Stimulated activated CD4-positive, alpha-beta T cell treated with anti-CD3 and anti-CD28 coated beads, Interleukin-15, amount 100 ng/mL, for 24 hours (primary cell): ENCODE data around the gene ZNF138.

Source experiments
- DNase-seq: peaks from one replicate; pipeline ENCODE4 v3.0.0-alpha.2; 2020

The ZNF138 gene

DNA sequence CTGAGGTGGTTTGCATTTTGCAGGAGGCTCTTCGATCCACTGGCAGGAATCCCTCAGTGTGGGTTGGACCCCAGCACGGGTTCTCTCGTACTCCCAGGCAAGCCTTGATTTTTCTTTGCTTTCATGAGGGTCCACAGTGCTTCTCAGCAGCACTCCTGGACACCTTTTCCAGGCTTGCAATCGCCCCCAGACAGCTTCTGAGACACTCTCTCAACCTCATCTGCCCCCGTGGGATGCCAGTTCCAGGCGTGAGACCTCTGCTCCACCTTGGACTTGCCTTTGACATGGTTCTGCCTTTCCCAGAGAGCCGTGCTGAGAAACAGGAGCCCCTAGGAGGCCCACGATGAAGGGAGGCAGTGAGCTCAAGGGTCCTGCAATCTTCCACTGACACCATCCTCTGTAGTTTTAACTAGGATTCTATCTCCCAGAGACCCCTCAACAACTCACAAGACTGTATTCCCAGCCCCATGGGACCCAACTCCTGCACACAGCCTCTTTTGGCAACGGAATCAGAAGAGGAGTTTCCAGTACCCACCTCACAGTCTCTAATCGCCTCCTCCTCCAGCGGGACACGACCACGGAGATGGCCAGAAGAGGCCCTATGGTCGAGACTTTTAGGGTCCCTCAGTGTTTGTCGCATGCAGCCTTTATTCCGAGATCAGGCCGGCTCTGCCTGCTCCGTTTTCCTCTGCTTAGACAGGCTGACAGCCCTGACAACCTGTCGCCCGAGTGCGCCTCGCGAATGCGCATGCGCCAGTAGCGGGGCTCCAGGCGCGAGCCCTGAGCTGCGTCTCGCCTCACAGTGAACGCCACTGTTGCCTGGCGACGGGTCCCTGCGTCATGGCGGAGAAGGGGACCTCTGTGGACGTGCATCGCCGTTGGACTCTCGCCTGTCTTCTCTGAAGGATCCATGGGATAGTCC is 82.8 kb downstream of the ZNF138 start:
- DNase-seq, result peak; percentile 83

DNA sequence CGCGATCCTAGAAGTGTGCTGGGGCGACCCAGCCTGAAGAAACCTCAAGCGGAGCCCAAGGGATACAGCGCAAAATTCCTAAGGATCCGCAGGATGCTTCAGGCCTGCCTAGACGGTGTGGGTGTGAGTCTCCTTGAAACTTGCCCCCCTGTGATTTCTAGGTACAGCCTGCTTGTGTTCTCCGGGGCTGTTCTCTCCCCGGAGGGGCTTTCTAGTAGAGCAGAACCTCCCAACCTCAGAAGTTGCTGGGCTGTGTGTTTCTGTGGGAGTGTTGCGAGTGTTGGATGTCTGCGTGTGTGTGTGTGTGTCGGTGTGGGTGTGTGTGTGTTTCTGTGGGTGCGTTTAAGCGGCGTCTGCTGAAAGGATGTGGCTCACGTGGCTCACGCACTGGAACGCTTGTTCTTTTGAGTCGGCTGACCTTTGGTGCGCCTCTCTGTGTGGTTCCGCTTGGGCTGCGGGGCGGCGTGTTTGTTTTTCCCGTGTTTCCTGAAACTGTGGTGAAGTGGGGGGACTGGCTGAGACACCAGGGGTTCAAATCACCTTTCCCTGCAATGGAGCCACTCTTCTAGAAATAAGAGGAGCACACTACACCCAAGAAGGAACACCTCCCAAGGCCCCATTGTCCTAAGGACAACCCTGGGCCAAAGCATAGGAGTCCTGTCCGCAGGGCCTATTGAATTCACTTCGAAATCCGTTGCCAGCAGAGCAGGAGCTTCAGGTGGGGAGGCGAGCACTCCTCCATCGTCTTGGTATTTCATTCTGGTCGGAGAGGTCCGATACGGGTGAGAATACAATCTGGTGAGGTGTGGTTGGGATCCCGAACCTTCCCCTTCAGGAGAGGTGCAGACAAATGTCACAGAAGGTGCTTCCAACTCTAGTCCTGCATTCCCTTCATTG is 83.7 kb downstream of the ZNF138 start:
- DNase-seq, result no peak

DNA sequence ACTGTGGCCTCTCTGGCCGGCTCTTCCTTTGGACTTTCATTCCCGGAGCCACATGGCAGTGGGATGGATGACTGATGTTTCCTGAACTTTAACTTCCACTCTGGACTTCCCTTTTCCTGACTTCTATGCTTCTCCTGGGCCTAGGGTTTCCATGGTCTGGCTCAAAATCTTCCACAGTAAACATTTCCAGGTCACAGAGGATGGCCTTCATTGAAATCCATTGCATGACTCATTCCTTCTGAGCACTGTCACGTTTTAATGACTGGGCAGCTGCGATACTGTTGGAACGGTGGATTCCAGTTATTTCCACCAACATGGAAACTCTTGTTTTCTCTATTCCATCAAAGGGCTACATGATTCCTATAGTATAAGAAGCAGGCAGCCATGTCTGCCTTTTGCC is 84.5 kb downstream of the ZNF138 start:
- no peak for DNase-seq

DNA sequence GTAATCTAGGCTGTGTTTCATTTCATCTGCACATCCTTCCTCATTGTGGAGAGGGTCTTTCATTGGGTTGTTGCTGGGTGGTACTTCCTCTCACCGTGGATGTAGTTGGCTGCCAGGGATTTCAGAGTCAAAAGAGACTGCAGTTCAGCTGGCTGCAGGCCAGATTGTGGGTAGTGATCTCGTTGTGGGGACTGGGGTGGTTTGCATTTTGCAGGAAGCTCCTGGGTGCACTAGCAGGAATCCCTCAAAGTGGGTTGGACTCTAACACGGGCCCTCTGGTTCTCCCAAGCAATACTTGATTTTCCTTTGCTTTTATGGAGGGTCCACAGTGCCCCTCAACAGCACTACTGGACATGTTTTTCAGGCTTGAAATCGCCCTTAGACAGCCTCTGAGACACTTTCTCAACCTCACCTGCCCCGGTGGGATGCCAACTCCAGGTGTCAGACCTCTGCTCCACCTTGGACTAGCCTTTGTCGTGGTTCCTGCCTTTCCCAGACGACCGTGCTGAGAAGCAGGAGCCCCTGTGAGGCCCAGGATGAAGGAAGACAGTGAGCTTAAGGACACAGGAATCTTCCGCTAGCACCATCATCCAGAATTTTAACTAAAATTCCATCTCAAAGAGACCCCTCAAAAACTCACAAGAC is 85.0 kb downstream of the ZNF138 start:
- DNase-seq, result no peak

DNA sequence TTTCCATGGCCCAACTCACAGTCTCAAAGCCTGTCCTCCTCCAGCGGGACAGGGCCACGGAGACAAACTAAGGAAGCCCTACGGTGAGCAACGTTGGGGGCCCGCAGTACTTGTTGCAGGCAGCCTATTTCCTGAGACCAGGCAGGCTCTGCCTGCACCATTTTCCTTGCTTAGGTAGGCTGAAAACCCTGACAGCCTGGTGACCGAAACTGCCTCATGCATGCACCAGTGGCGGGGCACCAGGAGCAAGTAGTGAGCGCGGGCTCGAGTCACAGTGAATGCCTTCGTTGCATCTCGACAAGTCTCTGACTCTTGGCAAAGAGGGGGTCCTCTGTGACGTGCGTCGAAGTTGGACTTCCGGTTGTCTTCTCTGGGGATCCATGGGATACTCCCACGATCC is 85.6 kb downstream of the ZNF138 start:
- no peak for DNase-seq

DNA sequence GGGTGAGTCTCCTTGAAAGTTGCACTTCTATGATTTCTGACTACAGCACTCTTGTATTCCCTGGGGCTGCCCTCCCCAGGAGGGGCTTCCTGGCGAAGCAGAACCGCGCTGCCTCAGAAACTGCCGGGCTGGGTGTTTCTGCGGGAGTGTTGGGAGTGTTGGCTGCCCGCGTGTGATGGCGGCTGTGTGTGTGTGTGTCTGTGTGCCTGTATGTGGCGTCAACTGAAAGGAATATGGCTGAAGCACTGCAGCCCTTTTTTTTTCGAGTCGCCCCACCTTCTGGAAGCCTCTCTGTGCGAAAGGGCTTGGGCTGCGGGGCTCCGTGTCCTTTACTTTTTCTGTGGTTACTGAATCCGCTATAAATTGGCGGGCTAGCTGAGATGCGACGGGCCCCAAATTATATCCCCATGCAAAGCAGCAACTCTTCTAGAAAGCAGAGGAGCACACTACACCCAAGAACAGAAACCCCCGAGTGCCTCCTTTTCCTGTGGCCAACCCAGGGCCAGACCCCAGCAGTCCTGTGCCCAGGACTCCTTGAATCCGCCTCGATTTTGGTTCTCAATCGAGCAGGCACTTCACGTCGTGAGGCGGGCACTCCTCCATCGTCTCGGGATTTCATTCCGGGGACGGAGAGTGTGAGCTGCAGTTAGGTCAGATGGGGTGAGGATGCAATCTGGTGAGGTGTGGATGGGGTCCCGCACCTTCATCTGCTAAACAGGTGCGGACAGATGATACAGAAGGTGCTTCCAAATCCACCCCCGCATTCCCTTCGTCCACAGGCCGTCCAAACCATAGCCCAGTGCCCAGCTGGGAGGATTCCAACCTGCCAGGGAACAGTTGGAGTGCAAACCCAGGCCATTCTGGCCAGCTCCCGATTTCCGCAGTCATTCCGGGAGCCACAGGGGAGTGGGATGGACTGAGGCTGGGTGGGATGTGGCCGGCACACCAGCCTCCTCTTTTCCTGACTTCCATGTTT is 86.4 kb downstream of the ZNF138 start:
- no peak for DNase-seq

DNA sequence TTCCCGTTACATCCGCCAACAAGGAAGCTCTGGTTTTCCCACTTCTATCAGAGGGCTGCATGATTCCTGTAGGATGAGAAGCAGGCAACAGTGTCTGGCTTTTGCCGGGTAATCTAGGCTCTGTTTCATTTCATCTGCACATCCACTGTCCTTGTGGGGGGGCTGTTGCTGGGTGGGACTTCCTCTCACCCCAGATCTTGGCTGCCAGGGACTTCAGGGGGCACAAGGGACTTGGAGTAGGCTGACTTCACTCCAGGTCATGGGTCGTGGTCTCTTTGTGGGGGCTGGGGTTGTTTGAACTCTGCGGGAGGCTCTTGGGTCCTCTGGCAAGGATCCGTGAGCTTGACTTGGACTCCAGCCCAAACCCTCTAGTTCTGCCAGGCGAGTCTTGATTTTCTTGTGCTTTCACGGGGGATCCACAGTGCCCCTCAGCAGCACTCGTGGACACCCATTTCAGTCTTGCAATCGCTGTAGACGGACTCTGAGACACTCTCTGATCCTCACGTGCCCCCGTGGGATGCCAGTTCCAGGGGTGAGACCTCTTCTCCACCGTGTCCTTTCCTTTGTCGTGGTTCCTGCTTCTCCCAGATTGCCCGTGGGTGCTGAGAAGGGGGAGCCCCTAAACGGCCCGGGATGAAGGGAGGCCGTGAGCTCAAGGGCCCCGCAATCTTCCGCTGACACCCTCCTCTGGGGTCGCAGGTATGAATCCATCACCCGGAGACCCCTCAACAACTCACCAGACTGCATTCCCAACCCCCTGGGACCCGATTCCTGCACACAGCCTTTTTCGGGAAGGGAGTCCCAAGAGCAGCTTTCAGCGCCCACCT is 87.4 kb downstream of the ZNF138 start:
- no peak for DNase-seq

DNA sequence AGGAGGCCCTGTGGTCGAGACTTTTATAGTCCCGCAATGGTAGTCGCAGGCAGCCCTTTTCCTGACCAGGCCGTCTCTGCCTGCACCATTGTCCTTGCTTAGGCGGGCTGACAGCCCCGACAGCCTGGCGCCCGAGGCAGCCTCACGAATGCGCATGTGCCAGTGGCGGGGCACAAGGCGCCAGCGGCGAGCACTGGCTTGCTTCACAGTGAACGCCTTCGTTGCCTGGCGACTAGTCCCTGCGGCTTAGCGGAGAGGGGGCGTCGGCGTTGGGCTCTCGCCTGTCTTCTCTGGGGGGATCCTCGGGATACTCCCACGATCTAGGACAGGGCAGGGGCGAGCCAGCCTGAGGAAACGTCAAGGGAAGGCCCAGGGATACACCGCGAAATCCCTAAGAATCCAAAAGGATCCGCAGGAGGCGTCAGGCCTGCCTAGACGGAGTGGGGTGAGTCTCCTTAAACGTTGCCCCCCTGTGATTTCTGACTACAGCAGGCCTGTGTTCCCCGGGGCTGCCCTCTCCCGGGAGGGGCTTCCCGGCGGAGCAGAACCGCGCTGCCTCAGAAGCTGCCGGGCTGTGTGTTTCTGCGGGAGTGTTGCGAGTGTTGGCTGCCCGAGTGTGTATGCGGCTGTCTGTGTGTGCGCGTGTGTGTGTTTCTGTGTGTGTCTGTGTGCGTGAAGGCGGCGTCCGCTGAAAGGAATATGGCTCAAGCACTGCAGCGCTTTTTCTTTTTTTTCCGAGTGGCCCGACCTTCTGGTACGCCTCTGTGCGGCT is 88.3 kb downstream of the ZNF138 start:
- peak; percentile 62 for DNase-seq
